Smooth muscle cell of the umbilical artery (primary cell): ENCODE results near the gene TGFB1. TPM values are rescaled to one million over a fixed set of nuclear protein-coding genes. Genes with fewer than 3 reads are reported as not detected.

Source experiments
- total RNA-seq: library from RNA; depleted of rRNA; stranded (reverse); fragments of >200 nt; gene quantifications from 2 replicates; pipeline ENCODE4 v1.2.3, GENCODE V29; 2014

The TGFB1 gene
- 24.1 and 38.9 TPM in 2 replicates for total RNA-seq

GRCh38 chr19:41353466-41354342 is at the start of gene TGFB1:
TSS of gene TGFB1 (minus strand) at chr19:41353922. CDS start at chr19:41353044, 878 bp downstream.

GRCh38 chr19:41397086-41398049 is 43.6 kb upstream of the TGFB1 start, which contains the start of the genes BCKDHA and EXOSC5:
TSS of gene BCKDHA (plus strand) at chr19:41397818. CDS start at chr19:41397828, 10 bp downstream.
TSS of gene EXOSC5 (minus strand) at chr19:41397359. CDS start at chr19:41397328, 31 bp downstream.

GRCh38 chr19:41376241-41376997 is 22.7 kb upstream of the TGFB1 start, which contains the start of gene TMEM91:
TSS of gene TMEM91 (plus strand) at chr19:41376533. CDS start at chr19:41378310, 1,777 bp downstream.

GRCh38 chr19:41363753-41364523 is 10.2 kb upstream of the TGFB1 start, which contains the start of gene B9D2:
TSS of gene B9D2 (minus strand) at chr19:41364149. CDS start at chr19:41363519, 630 bp downstream.

GRCh38 chr19:41310033-41310831 is 43.5 kb downstream of the TGFB1 start, which contains the start of gene CCDC97:
TSS of gene CCDC97 (plus strand) at chr19:41310172. CDS start at chr19:41310311, 139 bp downstream.

Other genes with a start within 250 kb of the TGFB1 start
- not detected in 2 replicates for gene CYP2F1, start 239.5 kb downstream of the TGFB1 start, total RNA-seq
- gene CYP2S1, start 160.7 kb downstream of the TGFB1 start, total RNA-seq, result 0.89 and 2.1 TPM in 2 replicates
- 118 and 345 TPM in 2 replicates for gene AXL, start 134.7 kb downstream of the TGFB1 start, total RNA-seq
- gene HNRNPUL1, start 89.5 kb downstream of the TGFB1 start, total RNA-seq, result 60.6 and 119 TPM in 2 replicates
- gene CCDC97, start 43.8 kb downstream of the TGFB1 start, total RNA-seq, result 8.3 and 9.1 TPM in 2 replicates
- gene B9D2, start 10.2 kb upstream of the TGFB1 start, total RNA-seq, result 2.6 and 3.9 TPM in 2 replicates
- 5.0 and 9.8 TPM in 2 replicates for gene TMEM91, start 22.6 kb upstream of the TGFB1 start, total RNA-seq
- gene EXOSC5, start 43.4 kb upstream of the TGFB1 start, total RNA-seq, result 7.1 and 8.6 TPM in 2 replicates
- gene BCKDHA, start 43.9 kb upstream of the TGFB1 start, total RNA-seq, result 25.5 and 27.9 TPM in 2 replicates
- 0.30 and 0.88 TPM in 2 replicates for gene B3GNT8, start 73.5 kb upstream of the TGFB1 start, total RNA-seq
- gene DMAC2, start 86.0 kb upstream of the TGFB1 start, total RNA-seq, result 31.8 and 35.2 TPM in 2 replicates
- not detected in 2 replicates for gene ERICH4, start 89.2 kb upstream of the TGFB1 start, total RNA-seq
- not detected in 2 replicates for gene CEACAM21, start 222.2 kb upstream of the TGFB1 start, total RNA-seq